H9 (cell line): ENCODE data around the gene LDLR. TPM values are rescaled to one million over a fixed set of nuclear protein-coding genes. Genes with fewer than 3 reads are reported as not detected.
A peak's percentile ranks its signal among the peaks of the same experiment; 100 is the strongest.
"Not testable (repeated sequence)": the region's sequence is repeated elsewhere in the genome, so short reads cannot be mapped to it uniquely, and the experiment has no call there.

Source experiments
- DNase-seq: peaks from one replicate; pipeline ENCODE4 v3.0.0-alpha.2; 2017
- H2AFZ ChIP-seq: one replicate; pipeline ENCODE4 v1.6.1; 2013; ENCODE audit warnings: mild to moderate bottlenecking, low read length, control low read depth, moderate library complexity
- H2AK5ac ChIP-seq: 2 replicates; pipeline ENCODE4 v1.6.1; 2013; ENCODE audit warnings: low read length, control low read depth, mixed read lengths; ENCODE audit not compliant: insufficient read length
- H2BK120ac ChIP-seq: one replicate; pipeline ENCODE4 v1.6.1; 2013; ENCODE audit warnings: low read depth, mild to moderate bottlenecking, low read length, control low read depth, inconsistent platforms; ENCODE audit not compliant: poor library complexity, severe bottlenecking
- H2BK12ac ChIP-seq: 2 replicates; pipeline ENCODE4 v1.6.1; 2013; ENCODE audit warnings: low read length, control low read depth, mixed read lengths, low read depth; ENCODE audit not compliant: insufficient read length
- H2BK15ac ChIP-seq: 2 replicates; pipeline ENCODE4 v1.6.1; 2013; ENCODE audit warnings: low read depth, low read length, control low read depth
- H2BK20ac ChIP-seq: one replicate; pipeline ENCODE4 v1.6.1; 2013; ENCODE audit warnings: low read depth, mild to moderate bottlenecking, low read length, control low read depth, inconsistent platforms; ENCODE audit not compliant: poor library complexity, severe bottlenecking
- H2BK5ac ChIP-seq: 2 replicates; pipeline ENCODE4 v1.6.1; 2013; ENCODE audit warnings: low read length, control low read depth, mixed read lengths; ENCODE audit not compliant: insufficient read length
- H3K14ac ChIP-seq: 2 replicates; pipeline ENCODE4 v1.6.1; 2013; ENCODE audit warnings: low read length, control low read depth; ENCODE audit not compliant: insufficient read depth
- H3K18ac ChIP-seq: 2 replicates; pipeline ENCODE4 v1.6.1; 2013; ENCODE audit warnings: low read depth, mild to moderate bottlenecking, mixed read lengths, low read length, control low read depth; ENCODE audit not compliant: insufficient read length
- H3K23ac ChIP-seq: 2 replicates; pipeline ENCODE4 v1.6.1; 2013; ENCODE audit warnings: low read length, control low read depth, mixed read lengths, low read depth; ENCODE audit not compliant: insufficient read length
- H3K23me2 ChIP-seq: 2 replicates; pipeline ENCODE4 v1.6.1; 2013; ENCODE audit warnings: low read depth, mild to moderate bottlenecking, mixed read lengths, low read length, control low read depth; ENCODE audit not compliant: insufficient read length, poor library complexity, severe bottlenecking
- H3K27ac ChIP-seq: 2 replicates; pipeline ENCODE4 v1.5.1; 2013; ENCODE audit warnings: low read length, control low read depth, mixed read lengths, low read depth; ENCODE audit not compliant: insufficient read length
- H3K27me3 ChIP-seq: 2 replicates; pipeline ENCODE4 v1.6.1; 2013; ENCODE audit warnings: low read length, control low read depth, inconsistent platforms; ENCODE audit not compliant: insufficient read depth
- H3K4ac ChIP-seq: 2 replicates; pipeline ENCODE4 v1.6.1; 2013; ENCODE audit warnings: low read depth, mild to moderate bottlenecking, control low read depth, inconsistent platforms, low read length, moderate library complexity
- H3K4me1 ChIP-seq: 2 replicates; pipeline ENCODE4 v1.6.1; 2013; ENCODE audit warnings: low read length, control low read depth, inconsistent platforms; ENCODE audit not compliant: insufficient read depth
- H3K4me2 ChIP-seq: 2 replicates; pipeline ENCODE4 v1.6.1; 2013; ENCODE audit warnings: low read length, control low read depth, mixed read lengths; ENCODE audit not compliant: insufficient read length, insufficient read depth
- H3K56ac ChIP-seq: 2 replicates; pipeline ENCODE4 v1.6.1; 2013; ENCODE audit warnings: low read depth, mild to moderate bottlenecking, mixed read lengths, low read length, control low read depth; ENCODE audit not compliant: insufficient read length
- H3K79me1 ChIP-seq: 2 replicates; pipeline ENCODE4 v1.6.1; 2013; ENCODE audit warnings: low read depth, mild to moderate bottlenecking, moderate library complexity, low read length, control low read depth, inconsistent platforms; ENCODE audit not compliant: insufficient read depth, poor library complexity, severe bottlenecking
- H3K79me2 ChIP-seq: 2 replicates; pipeline ENCODE4 v1.6.1; 2013; ENCODE audit warnings: low read length, control low read depth, inconsistent platforms; ENCODE audit not compliant: insufficient read depth
- H3K9ac ChIP-seq: 2 replicates; pipeline ENCODE4 v1.6.1; 2013; ENCODE audit warnings: low read length, control low read depth, mixed read lengths; ENCODE audit not compliant: insufficient read length; ENCODE audit errors: extremely low read depth
- H3K9me3 ChIP-seq: one replicate; pipeline ENCODE4 v1.6.1; 2013; ENCODE audit warnings: low read depth, low read length, inconsistent platforms; ENCODE audit not compliant: control insufficient read depth
- H3T11ph ChIP-seq: one replicate; pipeline ENCODE4 v1.6.1; 2013; ENCODE audit warnings: mild to moderate bottlenecking, low read length, control low read depth, inconsistent platforms
- H4K20me1 ChIP-seq: one replicate; pipeline ENCODE4 v1.6.1; 2013; ENCODE audit not compliant: control insufficient read depth, insufficient read length, insufficient read depth
- H4K5ac ChIP-seq: 2 replicates; pipeline ENCODE4 v1.6.1; 2013; ENCODE audit warnings: low read depth, mild to moderate bottlenecking, mixed read lengths, low read length, control low read depth; ENCODE audit not compliant: insufficient read length
- H4K8ac ChIP-seq: replicated peaks from 2 replicates; pipeline ENCODE4 v1.6.1; 2013; ENCODE audit warnings: low read length, control low read depth, mixed read lengths, low read depth; ENCODE audit not compliant: insufficient read length
- H4K91ac ChIP-seq: 2 replicates; pipeline ENCODE4 v1.6.1; 2013; ENCODE audit warnings: low read depth, mild to moderate bottlenecking, moderate library complexity, mixed read lengths, low read length, control low read depth; ENCODE audit not compliant: insufficient read length
- H3K27ac Mint-ChIP-seq, 3 experiments: 2 replicates in 2 of 3; 3 replicates in 1 of 3; pipeline ENCODE4 v1.8.0; 2020 to 2021; ENCODE audit warnings: mixed read lengths in 3 of 3, mild to moderate bottlenecking in 1 of 3, moderate library complexity in 1 of 3
- H3K27me3 Mint-ChIP-seq: 2 replicates; pipeline ENCODE4 v1.8.0; 2021; ENCODE audit warnings: low read depth, mild to moderate bottlenecking, moderate library complexity, mixed read lengths
- H3K36me3 Mint-ChIP-seq, 3 experiments: 2 replicates in 2 of 3; 3 replicates in 1 of 3; pipeline ENCODE4 v1.8.0; 2020 to 2021; ENCODE audit warnings: low read depth in 3 of 3, mixed read lengths in 3 of 3; ENCODE audit not compliant: insufficient read depth in 1 of 3
- H3K4me1 Mint-ChIP-seq, 2 experiments: 2 replicates each; pipeline ENCODE4 v1.8.0; 2020; ENCODE audit warnings: mixed read lengths in 2 of 2
- H3K4me3 Mint-ChIP-seq, 2 experiments: 2 replicates in 1 of 2; 3 replicates in 1 of 2; pipeline ENCODE4 v1.8.0; 2020 to 2021; ENCODE audit warnings: mild to moderate bottlenecking in 2 of 2, mixed read lengths in 2 of 2, moderate library complexity in 1 of 2
- H3K9me3 Mint-ChIP-seq, 2 experiments: 2 replicates in 1 of 2; 3 replicates in 1 of 2; pipeline ENCODE4 v1.8.0; 2020; ENCODE audit warnings: mild to moderate bottlenecking in 2 of 2, mixed read lengths in 2 of 2, moderate library complexity in 1 of 2
- CTCF ChIP-seq: fragments of 200-600 bp; sonication (generic); conservative IDR thresholded peaks from 3 replicates; pipeline ENCODE4 v1.8.0; 2021; ENCODE audit warnings: antibody characterized with exemption, mild to moderate bottlenecking
- WGBS: extraction: QIAGEN DNeasy Blood & Tissue Kit; methylation state at CpG from one replicate; pipeline ENCODE4 v1.1.7; 2013; ENCODE audit warnings: missing lambda C conversion rate, low lambda C conversion rate, mixed read lengths; ENCODE audit not compliant: insufficient read length; ENCODE audit errors: extremely low coverage; 5-methylcytosine and 5-hydroxymethylcytosine counted together
- total RNA-seq: library from RNA; stranded (reverse); gene quantifications from 2 replicates; pipeline ENCODE4 v1.2.1, GENCODE V29; 2021

The LDLR gene
- total RNA-seq, 1 experiment from 2014 or later, result 92.7 TPM

DNA sequence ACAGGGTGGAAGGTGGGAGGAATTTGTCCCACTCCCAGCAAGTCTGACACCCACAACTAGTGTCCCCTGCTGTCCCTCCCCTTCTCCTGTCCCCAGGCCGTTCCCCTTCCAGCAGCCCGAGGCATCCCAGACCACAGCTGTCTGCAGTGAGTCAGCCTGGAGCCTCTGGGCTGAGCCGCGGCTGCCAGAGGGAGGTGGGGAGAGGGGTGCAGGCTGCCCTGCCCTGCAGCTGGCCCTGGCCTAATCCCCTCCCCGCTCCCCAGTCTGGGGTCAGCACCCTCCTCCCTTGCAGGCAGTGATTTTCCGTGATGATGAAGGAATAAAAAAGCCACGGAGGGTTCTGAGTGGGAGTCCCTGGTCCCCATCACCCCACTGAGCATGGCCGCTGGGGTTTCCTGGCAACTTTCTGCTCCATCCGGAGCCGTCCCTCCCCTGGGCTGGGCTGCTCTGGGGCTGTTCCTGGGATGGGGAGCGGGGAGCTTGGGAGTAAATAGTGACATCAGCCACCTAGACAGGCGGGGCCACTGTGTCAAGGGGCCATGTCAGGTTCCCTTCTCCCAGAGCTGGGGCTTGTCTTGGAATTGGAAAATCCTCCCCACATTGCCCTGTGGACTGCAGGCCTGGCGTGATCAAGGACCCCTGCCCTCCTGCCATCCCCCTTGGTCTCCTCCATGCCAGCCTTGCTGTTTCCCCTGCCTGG lies 49.5 kb downstream of the LDLR start:
- peak overlapping the region; percentile 40 for H3K4me2 ChIP-seq
- H2BK20ac ChIP-seq, result no peak overlapping the region
- no peak overlapping the region for H2BK120ac ChIP-seq
- no peak overlapping the region for H2BK12ac ChIP-seq
- H4K20me1 ChIP-seq, result no peaks in the 10 kb centered on the region
- H3K27ac ChIP-seq, result no peak overlapping the region
- H4K91ac ChIP-seq, result no peak overlapping the region
- no peak overlapping the region for H2AFZ ChIP-seq
- H2AK5ac ChIP-seq, result no peak overlapping the region
- no peak overlapping the region for H3K4ac ChIP-seq
- H3K23ac ChIP-seq, result no peak overlapping the region
- H3K23me2 ChIP-seq, result no peaks in the 10 kb centered on the region
- H4K8ac ChIP-seq, result no peak overlapping the region
- DNase-seq, result peak; percentile 74
- WGBS, result no CpG with 5 or more reads among the region's 13 CpGs
- no peak for TF ChIP-seq CTCF
- H2BK15ac ChIP-seq, result no peak overlapping the region
- H3K14ac ChIP-seq, result no peak overlapping the region
- Mint-ChIP-seq H3K27ac (peak overlapping the region in 2 of 3 experiments; percentile 70 to 81; a peak in 2 of 7 replicates), H3K4me1 (peaks cover 18 to 27% of the 10 kb centered on the region in 2 experiments), H3K27me3 (no peaks in the 10 kb centered on the region; the same call in 1 of the 2 replicates), H3K9me3 (no peaks in the 10 kb centered on the region), H3K36me3 (peaks cover 0 to 4% (median 0%) of the 10 kb centered on the region in 3 experiments; a peak in 3 of 7 replicates), H3K4me3 (peak overlapping the region; percentile 26 to 28; a peak in 2 of 5 replicates)
- no peaks in the 10 kb centered on the region for H3K27me3 ChIP-seq
- no peak overlapping the region for H4K5ac ChIP-seq
- no peaks in the 10 kb centered on the region for H3K79me2 ChIP-seq
- H3T11ph ChIP-seq, result no peak overlapping the region
- H3K18ac ChIP-seq, result peak overlapping the region; percentile 51
- no peak overlapping the region for H2BK5ac ChIP-seq
- no peak overlapping the region for H3K56ac ChIP-seq
- H3K9me3 ChIP-seq, result no peaks in the 10 kb centered on the region
- no peaks in the 10 kb centered on the region; the same call in 1 of the 2 replicates for H3K4me1 ChIP-seq
- no peak overlapping the region for H3K9ac ChIP-seq
- H3K79me1 ChIP-seq, result no peaks in the 10 kb centered on the region

DNA sequence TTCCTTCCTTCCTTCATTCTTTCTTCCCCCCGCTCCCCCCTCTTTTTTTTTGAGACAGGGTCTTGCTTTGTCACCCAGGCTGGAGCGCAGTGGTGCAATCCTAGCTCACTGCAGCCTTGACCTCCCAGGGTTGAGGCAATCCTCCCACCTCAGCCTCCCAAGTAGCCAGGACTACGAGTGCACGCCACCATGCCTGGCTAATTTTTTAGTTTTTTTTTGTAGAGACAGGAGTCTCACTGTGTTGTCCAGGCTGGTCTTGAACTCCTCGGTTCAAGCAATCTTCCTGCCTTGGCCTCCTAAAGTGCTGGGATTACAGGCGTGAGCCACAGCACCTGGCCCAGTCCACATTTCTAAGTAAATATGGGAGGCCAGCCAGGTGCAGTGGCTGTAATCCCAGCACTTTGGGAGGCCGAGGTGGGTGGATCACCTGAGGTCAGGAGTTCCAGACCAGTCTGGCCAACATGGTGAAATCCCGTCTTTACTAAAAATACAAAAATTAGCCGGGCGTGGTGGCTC lies 50.8 kb downstream of the LDLR start:
- not testable (repeated sequence) for H3K79me2 ChIP-seq, H2BK12ac ChIP-seq, H2AK5ac ChIP-seq, H3K9me3 Mint-ChIP-seq, H3K79me1 ChIP-seq, H3K9me3 ChIP-seq, H3K27ac ChIP-seq, H3K27me3 Mint-ChIP-seq, H3K36me3 Mint-ChIP-seq, H2AFZ ChIP-seq, H2BK20ac ChIP-seq, H2BK15ac ChIP-seq, H4K5ac ChIP-seq, H3K23ac ChIP-seq, H4K8ac ChIP-seq, H3K27ac Mint-ChIP-seq, H3K23me2 ChIP-seq, DNase-seq, H3K4me1 ChIP-seq, H3K14ac ChIP-seq, H2BK5ac ChIP-seq, H2BK120ac ChIP-seq, H3T11ph ChIP-seq, H3K18ac ChIP-seq, H3K9ac ChIP-seq, H3K27me3 ChIP-seq, H4K91ac ChIP-seq, H4K20me1 ChIP-seq, H3K4me2 ChIP-seq, H3K56ac ChIP-seq, H3K4ac ChIP-seq, H3K4me3 Mint-ChIP-seq
- no CpG with 5 or more reads among the region's 10 CpGs for WGBS
- H3K4me1 Mint-ChIP-seq, result peaks cover 21 to 27% of the 10 kb centered on the region in 2 experiments
